OCI-LY1 (cell line): Measurements from ENCODE around the gene PPARGC1A.

Source experiments
- EZH2 ChIP-seq: fragments of 200-600 bp; sonication (generic), shearing (Covaris generic); IDR thresholded peaks from 2 replicates; pipeline ENCODE4 v1.8.0; 2017; ENCODE audit warnings: borderline replicate concordance, mixed run types, mild to moderate bottlenecking, antibody characterized with exemption, low read length, moderate library complexity, mixed read lengths
- TF ChIP-seq, protein P1 (sequence below): fragments of 200-600 bp; sonication (generic), shearing (Covaris generic); IDR thresholded peaks from 2 replicates; pipeline ENCODE4 v1.5.1; 2017; ENCODE audit warnings: mild to moderate bottlenecking, antibody characterized with exemption, low read length, moderate library complexity, mixed read lengths

GRCh38 chr4:23894021-23894420 is 4.2 kb upstream of the PPARGC1A start:
- TF ChIP-seq, protein P1, sequence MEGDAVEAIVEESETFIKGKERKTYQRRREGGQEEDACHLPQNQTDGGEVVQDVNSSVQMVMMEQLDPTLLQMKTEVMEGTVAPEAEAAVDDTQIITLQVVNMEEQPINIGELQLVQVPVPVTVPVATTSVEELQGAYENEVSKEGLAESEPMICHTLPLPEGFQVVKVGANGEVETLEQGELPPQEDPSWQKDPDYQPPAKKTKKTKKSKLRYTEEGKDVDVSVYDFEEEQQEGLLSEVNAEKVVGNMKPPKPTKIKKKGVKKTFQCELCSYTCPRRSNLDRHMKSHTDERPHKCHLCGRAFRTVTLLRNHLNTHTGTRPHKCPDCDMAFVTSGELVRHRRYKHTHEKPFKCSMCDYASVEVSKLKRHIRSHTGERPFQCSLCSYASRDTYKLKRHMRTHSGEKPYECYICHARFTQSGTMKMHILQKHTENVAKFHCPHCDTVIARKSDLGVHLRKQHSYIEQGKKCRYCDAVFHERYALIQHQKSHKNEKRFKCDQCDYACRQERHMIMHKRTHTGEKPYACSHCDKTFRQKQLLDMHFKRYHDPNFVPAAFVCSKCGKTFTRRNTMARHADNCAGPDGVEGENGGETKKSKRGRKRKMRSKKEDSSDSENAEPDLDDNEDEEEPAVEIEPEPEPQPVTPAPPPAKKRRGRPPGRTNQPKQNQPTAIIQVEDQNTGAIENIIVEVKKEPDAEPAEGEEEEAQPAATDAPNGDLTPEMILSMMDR = no peak
- no peak for TF ChIP-seq EZH2
